ENCODE data around the gene NTSR1. TPM values are rescaled to one million over a fixed set of nuclear protein-coding genes. Genes with fewer than 3 reads are reported as not detected.

NTSR1 gene
- total and polyA plus RNA-seq, 4 donors: 0.02 to 3.7 (median 0.76) TPM

- ATAC-seq (ENCODE audit: insufficient read depth, low FRiP score): no peak
- 86 to 88% methylated on average over 27 of the region's 27 CpGs for WGBS, 2 donors
These were observed 41.3 kb downstream of the NTSR1 start for GRCh38 chr20:62749851-62750445.

GRCh38 chr20:62751551-62752150 lies 43.0 kb downstream of the NTSR1 start:
- Histone ChIP-seq H3K9me3 (ENCODE audit: control insufficient read depth in 4 of 4, insufficient read depth in 3 of 4, low read length in 3 of 4) (no peaks in the 10 kb centered on the region), H3K27me3 (ENCODE audit: control insufficient read depth in 3 of 3, insufficient read depth in 3 of 3, low read length in 2 of 3) (no peaks in the 10 kb centered on the region), H3K4me1 (ENCODE audit: control insufficient read depth in 5 of 5, insufficient read depth in 5 of 5, low read length in 5 of 5) (peaks cover 0 to 6% (median 0%) of the 10 kb centered on the region in 5 donors), H3K4me3 (no peak overlapping the region), H3K9ac (ENCODE audit: insufficient read depth in 1 of 2, low read length in 2 of 2) (no peak overlapping the region), H3K36me3 (ENCODE audit: control insufficient read depth in 4 of 4, insufficient read depth in 4 of 4, low read length in 4 of 4) (no peaks in the 10 kb centered on the region), H3K27ac (ENCODE audit: low read depth in 1 of 2, low read length in 1 of 2) (no peak overlapping the region)
- DNase-seq: peak in 1 of 3 donors; percentile 11
- 62 to 68% methylated on average over 14 of the region's 14 CpGs for WGBS, 2 donors
- ATAC-seq (ENCODE audit: insufficient read depth, low FRiP score): no peak
- no peak for TF ChIP-seq CTCF (IDR thresholded peaks at IDR 0.05; ENCODE audit: control extremely low read depth, extremely low read depth)

More at GRCh38 chr20:62749851-62750445, 41.3 kb downstream of the NTSR1 start:
- Histone ChIP-seq H3K9me3 (ENCODE audit: control insufficient read depth in 4 of 4, insufficient read depth in 3 of 4, low read length in 3 of 4) (no peaks in the 10 kb centered on the region), H3K36me3 (ENCODE audit: control insufficient read depth in 4 of 4, insufficient read depth in 4 of 4, low read length in 4 of 4) (no peaks in the 10 kb centered on the region), H3K27me3 (ENCODE audit: control insufficient read depth in 3 of 3, insufficient read depth in 3 of 3, low read length in 2 of 3) (no peaks in the 10 kb centered on the region), H3K27ac (ENCODE audit: low read depth in 1 of 2, low read length in 1 of 2) (no peak overlapping the region), H3K4me3 (no peak overlapping the region), H3K9ac (ENCODE audit: insufficient read depth in 1 of 2, low read length in 2 of 2) (no peak overlapping the region), H3K4me1 (ENCODE audit: control insufficient read depth in 5 of 5, insufficient read depth in 5 of 5, low read length in 5 of 5) (peaks cover 0 to 7% (median 0%) of the 10 kb centered on the region in 5 donors)
- peak in 1 of 3 donors; percentile 4 for DNase-seq
- TF ChIP-seq CTCF (IDR thresholded peaks at IDR 0.05; ENCODE audit: control extremely low read depth, extremely low read depth): no peak

- Histone ChIP-seq H3K9me3 (ENCODE audit: control insufficient read depth in 4 of 4, insufficient read depth in 3 of 4, low read length in 3 of 4) (no peaks in the 10 kb centered on the region), H3K27me3 (ENCODE audit: control insufficient read depth in 3 of 3, insufficient read depth in 3 of 3, low read length in 2 of 3) (no peaks in the 10 kb centered on the region), H3K9ac (ENCODE audit: insufficient read depth in 1 of 2, low read length in 2 of 2) (no peak overlapping the region), H3K4me3 (no peak overlapping the region), H3K36me3 (ENCODE audit: control insufficient read depth in 4 of 4, insufficient read depth in 4 of 4, low read length in 4 of 4) (no peaks in the 10 kb centered on the region), H3K27ac (ENCODE audit: low read depth in 1 of 2, low read length in 1 of 2) (no peak overlapping the region), H3K4me1 (ENCODE audit: control insufficient read depth in 5 of 5, insufficient read depth in 5 of 5, low read length in 5 of 5) (peaks cover 0 to 6% (median 0%) of the 10 kb centered on the region in 5 donors)
- no peak for TF ChIP-seq CTCF (IDR thresholded peaks at IDR 0.05; ENCODE audit: control extremely low read depth, extremely low read depth)
- 12 to 23% methylated on average over 22 of the region's 22 CpGs for WGBS, 2 donors
- DNase-seq (peak in 1 of 3 donors; percentile 13), ATAC-seq (ENCODE audit: insufficient read depth, low FRiP score) (no peak)
These were observed 43.6 kb downstream of the NTSR1 start for GRCh38 chr20:62752181-62752670.
